Embryonic facial prominence (tissue), 1 donor: ENCODE measurements around the gene PIM3.
"Not testable (repeated sequence)": the region's sequence is repeated elsewhere in the genome, so short reads cannot be mapped to it uniquely, and the experiment has no call there.

Source experiments
- DNase-seq: peaks from one replicate; pipeline ENCODE4 v3.0.0-alpha.2; 2016; ENCODE audit errors: extremely low spot score

PIM3 gene

DNA sequence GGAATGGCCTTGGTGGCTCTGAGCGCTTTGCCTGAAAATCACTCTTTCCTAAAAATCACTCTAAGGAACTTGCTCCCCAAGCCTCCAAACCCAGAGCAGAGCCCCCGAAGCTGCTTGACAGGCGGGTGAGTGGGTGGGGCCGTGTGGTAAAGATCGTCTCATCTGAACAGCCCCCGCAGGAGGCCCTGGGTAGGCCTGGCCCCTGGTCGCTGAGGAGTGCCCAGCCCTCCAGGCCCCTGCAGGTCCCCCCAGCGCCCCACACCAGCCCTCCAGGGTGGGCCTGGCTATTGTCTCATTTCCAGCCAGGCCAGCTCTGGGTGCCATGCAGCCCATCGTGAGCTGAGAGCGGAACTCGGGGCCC, 17.2 kb upstream of the PIM3 start:
- DNase-seq = no peak

DNA sequence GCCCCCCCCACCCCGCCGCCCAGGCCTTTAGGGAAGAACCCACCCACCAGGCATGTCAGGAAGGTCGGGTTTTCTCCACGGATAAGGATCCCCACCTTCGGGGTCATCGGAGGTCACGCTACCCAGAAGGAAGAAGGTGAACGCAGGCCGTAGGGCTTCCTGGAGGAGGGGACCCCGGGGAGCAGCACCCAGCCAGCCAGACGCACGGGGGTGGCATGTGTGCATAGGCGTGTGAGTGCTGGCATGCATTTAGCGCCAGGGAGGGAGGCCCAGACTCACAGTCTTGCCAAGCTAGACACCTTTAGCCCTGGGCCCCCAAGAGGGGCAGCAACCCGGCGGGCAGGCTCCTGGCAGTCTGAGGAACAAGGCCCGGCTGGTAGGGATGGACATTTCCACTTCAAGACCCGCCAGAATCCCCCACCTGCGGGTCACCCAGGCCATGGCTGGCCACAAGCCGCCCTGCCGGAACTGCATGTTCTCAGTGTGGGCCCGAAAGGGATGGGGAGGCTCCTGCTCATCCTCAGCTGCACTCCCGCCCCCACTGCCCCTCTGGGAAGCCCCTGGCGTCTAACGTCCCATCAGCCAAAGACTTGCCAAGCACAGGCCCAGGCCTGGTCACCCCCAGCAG, 16.7 kb upstream of the PIM3 start:
- no peak for DNase-seq

GRCh38 chr22:49944399-49944891, 16.1 kb upstream of the PIM3 start:
- no peak for DNase-seq

DNA sequence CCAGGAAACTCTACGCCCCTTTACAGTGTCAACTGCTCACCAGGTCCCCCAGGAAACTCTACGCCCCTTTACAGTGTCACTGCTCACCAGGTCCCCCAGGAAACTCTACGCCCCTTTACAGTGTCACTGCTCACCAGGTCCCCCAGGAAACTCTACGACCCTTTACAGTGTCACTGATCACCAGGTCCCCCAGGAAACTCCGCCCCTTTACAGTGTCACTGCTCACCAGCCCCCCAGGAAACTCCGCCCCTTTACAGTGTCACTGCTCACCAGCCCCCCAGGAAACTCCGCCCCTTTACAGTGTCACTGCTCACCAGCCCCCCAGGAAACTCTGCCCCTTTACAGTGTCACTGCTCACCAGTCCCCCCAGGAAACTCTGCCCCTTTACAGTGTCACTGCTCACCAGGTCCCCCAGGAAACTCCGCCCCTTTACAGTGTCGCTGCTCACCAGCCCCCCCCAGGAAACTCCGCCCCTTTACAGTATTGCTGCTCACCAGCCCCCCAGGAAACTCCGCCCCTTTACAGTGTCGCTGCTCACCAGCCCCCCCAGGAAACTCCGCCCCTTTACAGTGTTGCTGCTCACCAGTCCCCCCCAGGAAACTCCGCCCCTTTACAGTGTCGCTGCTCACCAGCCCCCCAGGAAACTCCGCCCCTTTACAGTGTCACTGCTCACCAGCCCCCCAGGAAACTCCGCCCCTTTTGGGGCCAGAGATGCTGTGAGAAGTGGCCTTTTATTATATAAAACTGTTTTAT, 15.4 kb upstream of the PIM3 start:
- not testable (repeated sequence) for DNase-seq

DNA sequence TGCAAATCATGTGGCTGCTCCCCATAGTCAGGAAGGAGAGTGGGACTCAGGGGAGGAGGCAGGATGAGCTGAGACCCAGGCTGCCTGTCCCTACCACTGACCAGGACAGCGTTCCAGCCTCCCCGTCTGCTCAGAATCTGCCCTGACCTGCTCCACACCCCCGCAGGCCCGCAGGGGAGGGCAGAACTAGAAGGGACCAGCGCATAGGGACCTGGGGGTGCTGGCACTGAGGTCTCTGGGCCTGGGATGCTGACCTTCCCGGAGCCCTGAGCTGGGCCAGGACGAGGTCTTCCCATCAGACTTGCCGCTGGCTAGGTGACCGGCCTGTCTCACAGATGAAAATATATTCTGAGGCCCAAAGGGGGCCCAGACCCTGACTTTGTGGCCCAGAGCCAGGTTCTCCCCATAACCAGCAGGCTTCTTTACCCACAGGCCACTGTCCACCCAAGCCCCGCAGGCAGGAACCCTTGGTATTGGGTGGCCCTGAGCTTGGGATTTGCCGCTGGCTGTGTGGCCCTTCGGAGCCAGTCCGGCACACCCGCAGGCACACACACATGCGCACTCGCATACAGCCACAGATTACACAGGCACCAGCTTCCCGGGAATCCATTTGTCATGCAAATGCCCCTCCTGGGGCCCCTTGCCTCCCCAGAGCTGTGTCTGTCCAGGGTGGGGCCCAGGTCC, 13.8 kb upstream of the PIM3 start:
- DNase-seq = no peak

DNA sequence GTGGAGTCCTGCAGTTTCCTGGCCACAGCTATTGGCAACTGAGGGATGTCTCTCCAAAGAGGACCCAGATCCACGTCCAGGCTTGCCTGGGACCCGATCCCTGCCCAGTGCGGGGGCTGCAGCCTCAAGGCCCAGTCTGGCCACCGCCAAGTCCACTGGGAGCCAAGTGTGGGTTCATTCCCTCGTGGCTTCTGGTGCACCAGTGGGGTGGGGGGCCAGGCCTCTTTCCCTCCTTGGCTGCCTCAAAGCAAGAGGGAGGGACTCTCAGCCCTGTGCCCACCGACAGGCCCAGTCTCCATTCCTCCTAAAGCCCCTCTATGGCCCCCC, 13.3 kb upstream of the PIM3 start:
- DNase-seq = no peak

DNA sequence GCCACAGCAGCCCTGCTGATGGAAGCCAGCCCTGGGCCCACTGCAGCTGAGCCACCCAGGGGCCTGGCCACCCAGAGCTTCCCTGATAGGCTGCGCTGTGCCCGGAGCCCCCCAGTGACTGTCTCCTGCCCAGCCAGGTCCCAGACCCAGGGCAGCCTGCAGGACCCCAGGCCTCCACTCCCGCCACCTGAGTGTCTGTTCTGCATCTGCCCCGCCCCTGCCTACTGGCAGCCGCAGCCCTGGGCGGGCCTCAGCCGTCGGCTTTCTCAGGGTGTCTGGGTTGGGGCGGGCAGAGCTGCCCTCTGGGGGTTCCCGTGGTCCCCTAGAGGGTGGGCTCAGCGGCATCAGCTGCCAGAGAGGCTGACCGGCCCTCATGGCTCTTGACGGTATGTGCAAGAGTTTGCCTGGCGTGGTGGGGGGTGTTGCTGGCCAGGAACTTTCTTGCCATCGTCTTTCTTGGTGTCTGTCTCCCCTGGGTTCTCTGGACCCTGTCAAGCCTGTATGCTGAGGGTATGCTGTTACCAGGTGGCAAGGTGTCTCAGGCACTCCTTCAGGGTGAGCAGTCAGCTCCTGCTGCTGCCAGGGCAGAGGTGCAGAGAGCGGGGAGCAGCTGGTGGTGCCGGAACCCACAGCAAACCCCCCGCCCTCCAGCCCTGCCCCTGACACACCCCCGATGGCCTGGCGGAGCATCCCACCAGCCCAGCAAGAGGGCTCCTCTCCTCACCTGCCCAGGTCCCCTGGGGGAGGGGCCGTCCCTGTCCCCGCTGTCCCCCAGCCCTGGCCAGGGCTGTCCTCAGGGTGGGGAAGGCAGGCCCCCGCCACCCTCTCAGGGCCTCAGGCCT, 12.2 kb upstream of the PIM3 start:
- no peak for DNase-seq

DNA sequence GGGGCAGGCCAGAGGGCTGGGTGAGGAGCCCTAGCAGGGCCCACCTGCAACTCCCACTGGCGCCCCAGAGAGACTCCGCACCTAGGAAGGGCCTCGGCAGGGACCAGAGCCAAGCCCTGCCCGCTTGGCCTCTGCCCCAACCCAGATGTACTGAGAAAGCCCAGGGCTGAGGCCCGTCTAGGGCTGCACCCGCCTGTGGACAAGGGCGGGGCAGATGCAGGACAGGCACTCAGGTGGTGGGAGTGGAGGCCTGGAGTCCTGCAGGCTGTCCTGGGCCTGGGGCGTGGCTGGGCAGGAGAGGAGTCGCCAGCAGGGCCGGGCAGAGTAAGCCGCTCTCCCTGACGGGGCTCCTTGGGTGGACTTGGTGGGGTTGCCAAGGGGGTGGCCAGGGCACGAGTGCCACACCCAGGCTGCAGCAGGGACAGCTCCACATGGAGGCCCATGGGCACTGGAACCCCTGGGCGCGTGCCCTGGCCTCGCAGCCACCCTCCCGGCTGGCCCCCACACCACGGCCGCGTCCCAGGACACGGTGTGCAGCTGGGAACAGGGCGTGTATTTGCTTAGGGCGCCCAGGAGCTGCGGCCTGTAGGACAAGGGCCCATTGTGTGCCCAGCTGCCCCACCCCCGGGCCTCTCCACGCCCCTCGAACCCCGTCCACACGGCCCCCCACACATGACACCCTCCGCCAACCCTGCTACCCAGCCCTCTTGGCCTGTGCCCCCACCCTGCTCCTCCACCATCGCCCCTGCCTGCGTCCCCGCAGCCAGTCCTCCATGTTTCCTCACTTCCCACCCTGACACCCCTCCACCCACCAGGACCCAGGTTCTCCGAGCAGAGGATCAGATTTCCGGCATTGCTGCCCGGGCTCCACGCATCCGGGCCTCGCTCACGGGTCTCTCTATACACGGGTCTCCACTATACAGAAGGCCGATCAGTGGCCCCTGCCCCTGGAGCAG, 11.3 kb upstream of the PIM3 start:
- DNase-seq = no peak

GRCh38 chr22:49949914-49950292, 10.7 kb upstream of the PIM3 start:
- no peak for DNase-seq

DNA sequence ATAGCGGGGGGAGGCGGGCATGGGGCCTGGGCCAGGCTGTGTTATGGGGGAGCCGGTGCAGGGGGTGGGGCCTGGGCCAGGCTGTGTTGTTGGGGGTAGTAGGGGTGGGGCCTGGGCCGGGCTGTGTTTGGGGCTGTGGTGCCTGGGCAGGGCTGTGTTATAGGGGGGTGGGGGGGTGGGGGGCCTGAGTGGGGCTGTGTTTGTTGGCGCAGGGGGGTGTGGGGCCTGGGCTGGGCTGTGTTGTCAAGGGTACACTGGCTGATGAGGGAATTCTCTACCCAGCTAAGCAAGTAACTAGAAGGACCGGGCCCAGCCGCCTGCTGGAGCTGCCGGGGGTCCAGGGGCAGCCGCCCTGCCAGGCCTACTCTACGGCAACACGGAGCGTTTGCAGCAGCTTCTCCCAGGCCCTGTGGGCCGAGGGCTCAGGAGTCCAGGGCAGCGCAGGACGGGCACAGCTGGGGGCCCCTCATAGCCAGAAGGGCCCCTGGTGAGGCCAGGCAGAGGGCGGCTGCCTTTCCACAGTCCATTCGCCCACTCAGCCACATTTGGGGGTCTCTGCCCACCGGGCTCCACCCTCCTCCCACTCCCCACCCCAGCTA, 10.1 kb upstream of the PIM3 start:
- DNase-seq = no peak

DNA sequence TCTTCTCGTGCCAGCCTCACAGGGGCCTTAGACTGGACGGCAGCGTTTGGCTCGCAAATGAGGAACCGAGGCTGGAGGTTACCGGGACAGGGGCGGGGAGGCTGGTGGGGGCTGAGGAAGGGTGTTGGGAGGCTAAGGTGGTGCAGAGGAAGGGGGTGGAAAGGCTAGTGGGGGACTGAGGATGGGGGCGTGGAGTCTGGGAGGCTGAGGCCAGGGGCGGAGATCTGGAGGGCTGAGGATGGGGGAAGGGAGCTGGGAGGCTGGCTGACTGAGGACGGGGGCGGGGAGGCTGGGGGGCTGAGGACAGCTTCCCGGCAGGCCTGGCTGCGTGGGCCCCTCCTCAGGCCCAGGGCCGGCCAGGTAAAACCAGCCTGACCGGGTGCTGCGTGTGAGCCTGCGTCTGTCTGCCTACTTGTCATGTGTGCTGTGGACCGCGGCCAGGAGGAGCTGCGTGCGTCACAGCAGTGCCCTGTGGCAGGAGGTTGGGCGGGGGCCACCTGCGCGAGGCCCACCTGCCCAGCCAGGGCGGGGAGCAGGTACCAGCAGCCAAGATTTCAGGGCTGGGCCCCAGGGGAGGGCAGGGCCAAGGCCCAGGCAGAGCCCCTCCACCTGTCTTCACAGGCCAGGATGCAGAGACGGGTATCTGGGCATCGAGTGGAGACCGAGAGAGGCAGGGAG, 9.4 kb upstream of the PIM3 start:
- no peak for DNase-seq

GRCh38 chr22:49951678-49951985, 8.9 kb upstream of the PIM3 start:
- no peak for DNase-seq

- DNase-seq = no peak
Measured at GRCh38 chr22:49951986-49952896, 8.3 kb upstream of the PIM3 start.

DNA sequence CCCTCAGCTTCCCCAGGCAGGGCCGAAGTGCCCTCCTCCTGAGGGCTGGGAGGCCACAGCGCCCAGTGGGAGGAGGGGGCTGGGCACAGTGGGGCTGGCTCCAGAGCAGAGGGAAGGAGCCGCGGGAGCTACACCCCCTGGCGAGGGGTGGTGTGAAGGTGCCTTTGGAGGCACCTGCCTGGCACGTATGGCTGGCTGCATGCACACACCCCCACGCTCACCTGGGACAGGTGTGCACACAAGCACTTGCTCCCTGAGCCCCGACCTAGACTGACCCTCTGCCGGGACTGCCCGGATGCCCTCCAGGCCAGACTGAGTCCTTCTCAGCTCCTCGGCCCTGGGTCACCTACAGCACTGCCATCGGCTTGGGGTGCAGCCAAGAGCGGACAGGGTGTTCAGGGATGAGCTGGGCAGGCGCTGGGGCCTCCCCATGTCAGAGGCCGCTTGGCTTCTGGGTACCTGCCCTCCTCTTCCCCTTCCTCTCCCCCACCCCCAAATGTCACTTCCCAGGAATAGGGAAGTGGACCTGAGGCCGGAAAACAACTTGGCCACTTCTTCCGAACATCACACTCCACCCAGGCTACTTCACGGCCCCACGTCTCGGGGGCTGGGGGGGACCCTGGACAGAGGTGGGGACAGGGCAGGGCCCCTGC, 7.4 kb upstream of the PIM3 start:
- DNase-seq = no peak

DNA sequence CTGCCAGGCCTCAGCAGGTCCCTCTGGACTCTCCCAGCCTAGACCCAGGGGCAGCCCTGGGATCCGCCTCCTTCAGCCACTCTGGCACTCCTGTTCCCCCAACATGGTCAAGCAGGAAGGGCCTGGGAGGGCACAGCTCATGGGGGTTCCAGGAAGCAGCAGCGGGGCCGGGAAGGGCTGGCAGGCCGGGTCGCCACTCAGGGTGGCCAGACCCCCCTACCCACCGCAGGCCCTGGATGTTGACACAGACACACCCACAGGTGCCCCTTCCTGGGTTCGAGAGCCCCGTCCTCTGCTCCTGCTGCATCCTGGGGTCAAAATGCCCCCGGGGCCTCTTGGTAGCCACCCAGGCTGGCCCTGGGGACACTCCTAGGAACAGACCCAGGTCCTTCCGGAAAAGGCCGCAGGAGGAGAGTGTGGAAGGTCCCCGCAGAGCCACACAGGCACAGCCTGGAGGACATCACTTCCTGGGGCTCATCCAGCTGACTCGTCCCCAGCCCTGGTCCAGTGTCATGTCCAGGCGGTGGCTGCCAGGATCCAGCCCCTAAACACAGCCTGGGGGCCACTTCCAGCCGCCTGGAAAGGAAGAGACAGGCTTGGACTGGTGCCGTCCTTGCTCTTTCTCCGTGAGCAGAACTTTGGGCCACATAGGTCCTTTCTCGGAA, 6.8 kb upstream of the PIM3 start:
- no peak for DNase-seq

DNA sequence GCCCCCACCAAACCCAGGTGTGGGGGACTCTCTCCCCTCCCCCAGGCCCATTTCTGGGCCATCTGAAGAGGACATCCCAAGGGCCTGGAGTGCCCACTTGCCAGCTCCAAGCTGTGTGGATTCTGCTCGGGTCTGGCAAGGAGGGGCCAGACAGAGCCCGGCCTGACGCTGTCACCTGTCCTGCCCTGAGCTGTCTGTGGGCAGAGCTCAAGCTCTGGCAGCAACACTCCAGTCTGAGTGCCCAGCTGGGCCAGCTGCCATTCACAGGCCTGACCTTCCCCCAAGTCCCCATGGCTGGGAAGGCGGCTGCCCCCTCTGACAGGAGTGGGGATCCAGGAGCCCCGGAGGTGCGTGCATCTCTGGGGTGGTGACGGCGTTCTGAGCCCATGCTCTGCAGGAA, 6.2 kb upstream of the PIM3 start:
- DNase-seq = no peak

- DNase-seq = no peak
Measured at GRCh38 chr22:49954991-49955580, 5.5 kb upstream of the PIM3 start.
